OCI-M2 (cell line): ENCODE results near the gene C4A.
"Not testable (repeated sequence)": the region's sequence is repeated elsewhere in the genome, so short reads cannot be mapped to it uniquely, and the experiment has no call there.

Experiments
- DNase-seq: peaks from one replicate; lab custom pipeline; 2025; ENCODE audit not compliant: unreplicated experiment; lab: John Stamatoyannopoulos, UW

Gene C4A

GRCh38 chr6:32014547-32014946 is 32.7 kb downstream of the C4A start, which contains the start of gene C4B:
TSS of gene C4B (plus strand) at chr6:32014795. CDS start at chr6:32014846, 51 bp downstream.
- not testable (repeated sequence) for DNase-seq

GRCh38 chr6:32022100-32022499 is 40.2 kb downstream of the C4A start:
- not testable (repeated sequence) for DNase-seq

GRCh38 chr6:32028631-32029030 is 46.8 kb downstream of the C4A start:
- DNase-seq: not testable (repeated sequence)

GRCh38 chr6:32029553-32029952 is 47.7 kb downstream of the C4A start:
- DNase-seq: not testable (repeated sequence)

- DNase-seq: not testable (repeated sequence)
Measured at GRCh38 chr6:32035283-32036013, 53.6 kb downstream of the C4A start.

- not testable (repeated sequence) for DNase-seq
Measured at GRCh38 chr6:32037136-32037535, 55.3 kb downstream of the C4A start.

GRCh38 chr6:32037598-32038524 is 56.0 kb downstream of the C4A start, which contains the start of gene CYP21A2:
TSS of gene CYP21A2 (plus strand) at chr6:32038415. CDS start at chr6:32038423, 8 bp downstream.
- DNase-seq: not testable (repeated sequence)

GRCh38 chr6:32038878-32039277 is 57.0 kb downstream of the C4A start:
- DNase-seq: not testable (repeated sequence)

GRCh38 chr6:32039321-32040274 is 57.7 kb downstream of the C4A start:
- DNase-seq: not testable (repeated sequence)

GRCh38 chr6:32040299-32041049 is 58.6 kb downstream of the C4A start:
- DNase-seq: not testable (repeated sequence)

- not testable (repeated sequence) for DNase-seq
Measured at GRCh38 chr6:32041050-32041321, 59.1 kb downstream of the C4A start.

- not testable (repeated sequence) for DNase-seq
Measured at GRCh38 chr6:32041385-32041784, 59.5 kb downstream of the C4A start.

GRCh38 chr6:32042276-32042675 is 60.4 kb downstream of the C4A start:
- DNase-seq: not testable (repeated sequence)

GRCh38 chr6:32043589-32044380 is 61.9 kb downstream of the C4A start:
- not testable (repeated sequence) for DNase-seq

GRCh38 chr6:32044916-32045315 is 63.1 kb downstream of the C4A start:
- DNase-seq: not testable (repeated sequence)

GRCh38 chr6:32045811-32046449 is 64.1 kb downstream of the C4A start:
- DNase-seq: no peak

GRCh38 chr6:32046450-32047083 is 64.7 kb downstream of the C4A start:
- no peak for DNase-seq

- no peak for DNase-seq
Measured at GRCh38 chr6:32047084-32047478, 65.2 kb downstream of the C4A start.
